Measurements from ENCODE around the gene MPZL1.

DNA sequence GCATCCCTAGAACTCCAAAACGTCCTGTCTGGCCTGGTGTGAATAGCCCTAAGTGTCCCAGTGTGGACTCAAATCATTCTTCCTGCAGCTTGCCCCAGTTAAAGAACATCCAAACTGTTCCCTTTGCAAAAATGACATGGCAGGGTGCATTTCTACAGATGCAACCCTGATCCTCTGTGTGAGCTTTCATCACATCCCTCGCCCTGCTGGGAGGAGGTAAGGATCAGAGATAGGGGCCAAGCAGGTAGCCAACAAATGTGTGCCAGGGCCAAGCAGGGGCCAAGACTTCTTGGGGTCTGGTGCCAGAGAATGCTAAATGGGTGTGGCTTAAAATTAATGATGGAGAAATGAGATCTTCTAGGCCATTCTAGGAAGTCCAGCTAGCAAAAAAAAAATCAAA is 27.1 kb upstream of the MPZL1 start:
- TF ChIP-seq, protein P1, sequence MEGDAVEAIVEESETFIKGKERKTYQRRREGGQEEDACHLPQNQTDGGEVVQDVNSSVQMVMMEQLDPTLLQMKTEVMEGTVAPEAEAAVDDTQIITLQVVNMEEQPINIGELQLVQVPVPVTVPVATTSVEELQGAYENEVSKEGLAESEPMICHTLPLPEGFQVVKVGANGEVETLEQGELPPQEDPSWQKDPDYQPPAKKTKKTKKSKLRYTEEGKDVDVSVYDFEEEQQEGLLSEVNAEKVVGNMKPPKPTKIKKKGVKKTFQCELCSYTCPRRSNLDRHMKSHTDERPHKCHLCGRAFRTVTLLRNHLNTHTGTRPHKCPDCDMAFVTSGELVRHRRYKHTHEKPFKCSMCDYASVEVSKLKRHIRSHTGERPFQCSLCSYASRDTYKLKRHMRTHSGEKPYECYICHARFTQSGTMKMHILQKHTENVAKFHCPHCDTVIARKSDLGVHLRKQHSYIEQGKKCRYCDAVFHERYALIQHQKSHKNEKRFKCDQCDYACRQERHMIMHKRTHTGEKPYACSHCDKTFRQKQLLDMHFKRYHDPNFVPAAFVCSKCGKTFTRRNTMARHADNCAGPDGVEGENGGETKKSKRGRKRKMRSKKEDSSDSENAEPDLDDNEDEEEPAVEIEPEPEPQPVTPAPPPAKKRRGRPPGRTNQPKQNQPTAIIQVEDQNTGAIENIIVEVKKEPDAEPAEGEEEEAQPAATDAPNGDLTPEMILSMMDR (IDR thresholded peaks at IDR 0.05): no peak
- TF ChIP-seq POLR2A (IDR thresholded peaks at IDR 0.05): no peak
